Esophagus (tissue), 2 donors: Measurements from ENCODE around the gene FAM47B. TPM values are rescaled to one million over a fixed set of nuclear protein-coding genes. Genes with fewer than 3 reads are reported as not detected.

Source experiments
- H3K27ac ChIP-seq, 2 donors: one replicate each; pipeline ENCODE4 v1.5.1; 2013; ENCODE audit warnings: low read depth in 2 of 2, mild to moderate bottlenecking in 2 of 2, inconsistent platforms in 1 of 2, low read length in 1 of 2, moderate library complexity in 1 of 2
- H3K27me3 ChIP-seq, 2 donors: one replicate each; pipeline ENCODE4 v1.6.1; 2013; ENCODE audit warnings: low read length in 2 of 2, control low read depth in 1 of 2, mild to moderate bottlenecking in 1 of 2; ENCODE audit not compliant: insufficient read depth in 2 of 2, control insufficient read depth in 1 of 2
- H3K36me3 ChIP-seq, 2 donors: one replicate each; pipeline ENCODE4 v1.6.1; 2013; ENCODE audit warnings: low read length in 1 of 2; ENCODE audit not compliant: control insufficient read depth in 2 of 2, insufficient read depth in 2 of 2
- H3K4me1 ChIP-seq, 2 donors: one replicate each; pipeline ENCODE4 v1.6.1; 2013; ENCODE audit warnings: low read length in 1 of 2; ENCODE audit not compliant: control insufficient read depth in 2 of 2, insufficient read depth in 2 of 2
- H3K4me3 ChIP-seq, 2 donors: one replicate each; pipeline ENCODE4 v1.5.1; 2013; ENCODE audit warnings: low read length in 2 of 2, mild to moderate bottlenecking in 2 of 2, low read depth in 1 of 2, moderate library complexity in 1 of 2
- H3K9me3 ChIP-seq, 2 donors: one replicate each; pipeline ENCODE4 v1.6.1; 2013; ENCODE audit warnings: mild to moderate bottlenecking in 2 of 2, low read depth in 1 of 2, low read length in 1 of 2, moderate library complexity in 1 of 2; ENCODE audit not compliant: control insufficient read depth in 2 of 2, insufficient read depth in 1 of 2
- WGBS, 2 donors: extraction: QIAGEN DNeasy Blood & Tissue Kit; methylation state at CpG; one replicate each; pipeline ENCODE4 v1.1.7; 2013; 5-methylcytosine and 5-hydroxymethylcytosine counted together
- polyA plus RNA-seq, 2 donors: library from polyadenylated mRNA; stranded (reverse); fragments of 200-250 nt; gene quantifications; one replicate each; pipeline ENCODE4 v1.2.3, GENCODE V29; 2013
- donor health status: healthy with polysubstance abuse.
- donor health status: Bipolar disorder and iron deficiency.

The FAM47B gene
- polyA plus RNA-seq, result not detected

- Histone ChIP-seq H3K27me3 (no peaks in the 10 kb centered on the region), H3K9me3 (peaks cover 0 to 4% of the 10 kb centered on the region in 2 donors), H3K4me3 (no peak within 1 kb of the TSS), H3K4me1 (no peaks in the 10 kb centered on the region), H3K36me3 (no peaks in the 10 kb centered on the region), H3K27ac (no peak within 1 kb of the TSS)
- WGBS, 2 donors, result 87 to 93% methylated on average over 11 of the region's 11 CpGs
Measured at GRCh38 chrX:34942496-34942895, at the start of gene FAM47B. TSS of gene FAM47B (plus strand) at chrX:34942796. CDS start at chrX:34942832, 36 bp downstream.

- Histone ChIP-seq H3K27me3 (no peaks in the 10 kb centered on the region), H3K4me3 (no peak overlapping the region), H3K9me3 (no peaks in the 10 kb centered on the region), H3K36me3 (no peaks in the 10 kb centered on the region), H3K27ac (no peak overlapping the region), H3K4me1 (no peaks in the 10 kb centered on the region)
- WGBS, 2 donors, result 48 to 92% methylated on average over 1 of the region's 1 CpG
Measured at GRCh38 chrX:34893741-34894140, 48.9 kb upstream of the FAM47B start.

DNA sequence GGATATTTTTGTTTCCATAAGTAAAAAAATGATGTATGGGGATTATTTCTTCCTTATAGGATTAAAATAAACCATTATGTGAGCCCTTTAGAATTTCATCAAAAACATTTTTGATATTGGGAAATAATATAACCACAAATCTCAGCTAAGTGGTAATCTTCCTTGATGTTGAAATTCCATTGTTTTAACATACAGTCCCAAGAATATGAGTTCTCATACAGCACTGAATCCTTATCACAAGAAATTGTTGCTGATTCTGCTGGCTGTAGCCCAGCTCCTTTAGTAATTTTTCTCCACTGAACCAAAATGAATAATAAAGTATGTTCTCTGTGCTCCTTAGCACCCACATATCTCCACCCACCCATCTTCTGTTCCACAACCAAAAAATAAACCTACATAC, 41.9 kb upstream of the FAM47B start:
- no peaks in the 10 kb centered on the region for H3K4me1 ChIP-seq
- no peaks in the 10 kb centered on the region for H3K27me3 ChIP-seq
- H3K27ac ChIP-seq, result no peak overlapping the region
- no peak overlapping the region for H3K4me3 ChIP-seq
- no peaks in the 10 kb centered on the region for H3K36me3 ChIP-seq
- H3K9me3 ChIP-seq, result no peaks in the 10 kb centered on the region

GRCh38 chrX:34901761-34902160, 40.8 kb upstream of the FAM47B start:
- H3K9me3 ChIP-seq, result no peaks in the 10 kb centered on the region

DNA sequence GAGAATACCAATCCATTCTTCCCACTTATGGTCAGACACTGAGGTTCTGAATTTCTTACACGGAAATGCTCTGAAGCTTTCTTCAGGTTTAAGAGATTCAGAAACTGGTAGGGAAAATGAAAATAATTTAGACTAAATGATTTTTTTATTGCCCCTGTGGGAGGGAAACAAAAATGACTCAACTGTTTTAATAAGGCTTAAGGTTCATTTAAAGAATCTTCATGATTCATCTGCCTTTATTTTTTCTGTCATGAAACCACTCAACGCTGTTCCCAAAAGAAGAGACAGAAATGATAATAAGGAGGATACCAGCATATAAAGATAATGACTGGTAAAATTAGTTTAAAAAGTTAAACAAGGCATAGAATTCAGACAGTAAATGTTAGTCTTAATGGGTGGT, 39.3 kb upstream of the FAM47B start:
- WGBS, 2 donors, result 58 to 66% methylated on average over 2 of the region's 2 CpGs
- Histone ChIP-seq H3K36me3 (no peaks in the 10 kb centered on the region), H3K9me3 (no peaks in the 10 kb centered on the region), H3K4me3 (no peak overlapping the region), H3K27ac (no peak overlapping the region), H3K27me3 (no peaks in the 10 kb centered on the region), H3K4me1 (no peaks in the 10 kb centered on the region)

More at GRCh38 chrX:34901761-34902160, 40.8 kb upstream of the FAM47B start:
- no peaks in the 10 kb centered on the region for H3K4me1 ChIP-seq
- no peaks in the 10 kb centered on the region for H3K36me3 ChIP-seq
- H3K27ac ChIP-seq, result no peak overlapping the region
- no peak overlapping the region for H3K4me3 ChIP-seq
- WGBS, 2 donors, result 68 to 76% methylated on average over 2 of the region's 2 CpGs
- H3K27me3 ChIP-seq, result no peaks in the 10 kb centered on the region

GRCh38 chrX:34909151-34909550, 33.4 kb upstream of the FAM47B start:
- 67 to 76% methylated on average over 2 of the region's 2 CpGs for WGBS, 2 donors
- Histone ChIP-seq H3K9me3 (no peaks in the 10 kb centered on the region), H3K27ac (no peak overlapping the region), H3K4me1 (no peaks in the 10 kb centered on the region), H3K4me3 (no peak overlapping the region), H3K27me3 (no peaks in the 10 kb centered on the region), H3K36me3 (no peaks in the 10 kb centered on the region)

DNA sequence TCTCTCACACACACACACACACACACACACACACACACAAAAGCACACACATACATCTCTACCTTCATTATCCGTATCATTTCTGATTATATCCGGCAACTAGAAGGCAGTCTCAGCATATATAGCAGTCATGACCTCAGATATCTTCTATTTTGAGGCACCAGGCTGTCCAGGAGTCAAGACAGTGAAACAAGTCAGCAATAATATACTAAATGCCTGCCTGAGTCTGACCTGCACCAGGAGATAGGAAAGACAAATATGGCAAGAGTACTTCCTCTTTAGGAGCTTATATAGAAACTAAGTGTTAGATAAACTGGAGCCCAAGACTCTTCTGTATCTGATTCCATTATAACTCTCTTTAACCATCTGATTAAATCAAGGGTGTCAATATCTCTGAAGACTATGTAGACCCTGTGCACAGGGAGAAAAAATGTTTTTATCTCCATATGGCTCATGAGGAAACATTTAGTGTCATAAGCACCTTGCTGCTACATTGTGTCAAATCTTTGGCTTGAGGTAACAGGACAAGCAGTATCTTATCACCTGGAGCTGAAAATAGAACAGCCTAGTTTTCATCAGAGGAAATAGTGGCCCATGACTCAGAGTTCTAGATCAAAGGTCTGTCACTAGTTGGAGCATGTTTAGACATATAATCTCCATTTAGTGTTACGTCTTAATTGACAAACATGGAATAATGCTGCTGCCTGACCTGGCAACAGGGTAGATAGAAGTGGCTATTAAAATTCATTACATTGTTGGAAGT, 27.0 kb upstream of the FAM47B start:
- Histone ChIP-seq H3K27ac (no peak overlapping the region), H3K36me3 (no peaks in the 10 kb centered on the region)
- 60 to 76% methylated on average over 3 of the region's 3 CpGs for WGBS, 2 donors

DNA sequence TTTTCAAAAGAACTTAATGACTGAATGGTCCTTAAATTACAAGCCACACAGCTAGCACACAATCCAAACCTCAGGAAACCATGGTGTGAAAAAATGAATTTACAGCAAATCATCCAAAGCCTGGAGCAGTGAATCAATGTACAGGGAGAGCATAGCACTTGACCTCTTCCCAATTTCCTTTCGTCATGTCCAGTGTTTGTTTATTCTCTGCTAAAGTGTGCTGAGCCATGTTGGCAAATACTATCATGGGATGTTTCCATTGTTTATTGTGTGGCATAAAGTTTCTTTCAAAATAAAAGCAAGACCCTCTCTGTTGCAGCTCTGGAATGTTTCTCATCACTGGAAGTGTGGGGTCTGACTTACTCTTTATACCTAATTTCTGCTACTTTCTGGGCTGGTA, 25.4 kb upstream of the FAM47B start:
- Histone ChIP-seq H3K27me3 (no peaks in the 10 kb centered on the region), H3K4me1 (no peaks in the 10 kb centered on the region), H3K9me3 (no peaks in the 10 kb centered on the region), H3K36me3 (no peaks in the 10 kb centered on the region), H3K4me3 (no peak overlapping the region), H3K27ac (no peak overlapping the region)
- 65 to 68% methylated on average over 1 of the region's 1 CpG for WGBS, 2 donors

More for the DNA sequence above, 27.0 kb upstream of the FAM47B start:
- Histone ChIP-seq H3K9me3 (no peaks in the 10 kb centered on the region), H3K27me3 (no peaks in the 10 kb centered on the region), H3K4me1 (no peaks in the 10 kb centered on the region), H3K4me3 (no peak overlapping the region)

DNA sequence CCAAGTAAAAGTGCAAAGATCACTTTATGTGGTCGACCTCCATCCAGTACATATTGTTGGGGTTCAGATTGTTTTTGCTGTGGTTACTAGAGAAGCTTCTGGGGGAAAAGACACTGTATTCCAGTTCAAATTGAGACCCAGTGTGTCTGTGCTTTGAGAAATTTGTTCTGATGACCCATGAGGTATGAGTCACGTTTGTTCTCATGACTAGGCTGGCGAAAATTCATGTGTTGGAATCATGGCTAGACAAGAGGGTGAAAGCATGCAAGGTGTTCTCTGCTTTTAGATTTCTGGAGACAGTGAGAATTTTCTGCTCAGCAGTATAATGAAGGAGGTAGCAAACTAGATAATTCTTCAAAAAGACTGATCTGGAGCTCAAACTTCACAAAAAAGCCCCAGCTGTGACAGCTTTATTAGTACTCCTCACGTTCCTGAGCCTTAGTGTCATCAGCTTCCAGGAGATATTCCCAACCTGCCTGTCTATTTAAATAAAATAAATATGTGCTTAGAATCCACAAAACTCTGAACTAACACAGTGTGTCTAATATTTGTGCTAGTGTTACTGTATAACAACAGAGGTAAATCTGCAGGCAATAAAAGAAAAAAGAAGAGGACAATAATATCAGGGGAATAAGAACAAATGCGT, 24.4 kb upstream of the FAM47B start:
- no peak overlapping the region for H3K27ac ChIP-seq
- no peaks in the 10 kb centered on the region for H3K4me1 ChIP-seq
- no peaks in the 10 kb centered on the region for H3K27me3 ChIP-seq
- 35 to 58% methylated on average over 5 of the region's 5 CpGs for WGBS, 2 donors
- no peaks in the 10 kb centered on the region for H3K9me3 ChIP-seq
- no peaks in the 10 kb centered on the region for H3K36me3 ChIP-seq
- no peak overlapping the region for H3K4me3 ChIP-seq

- no peaks in the 10 kb centered on the region for H3K9me3 ChIP-seq
- no peak overlapping the region for H3K4me3 ChIP-seq
- 32 to 42% methylated on average over 1 of the region's 1 CpG for WGBS, 2 donors
- H3K36me3 ChIP-seq, result no peaks in the 10 kb centered on the region
- no peaks in the 10 kb centered on the region for H3K4me1 ChIP-seq
- no peak overlapping the region for H3K27ac ChIP-seq
- H3K27me3 ChIP-seq, result no peaks in the 10 kb centered on the region
Measured at GRCh38 chrX:34918856-34919255, 23.7 kb upstream of the FAM47B start.
